C4-2B (cell line): ENCODE measurements around the gene AQP6.

Experiments used
- ZFX ChIP-seq: fragments of 450-650 bp; IDR thresholded peaks from 2 replicates; pipeline ENCODE4 v1.6.1; 2017
- TF ChIP-seq, protein P1 (sequence below): fragments of 450-650 bp; conservative IDR thresholded peaks from 2 replicates; pipeline ENCODE4 v1.5.1; 2017; ENCODE audit warnings: mild to moderate bottlenecking

DNA sequence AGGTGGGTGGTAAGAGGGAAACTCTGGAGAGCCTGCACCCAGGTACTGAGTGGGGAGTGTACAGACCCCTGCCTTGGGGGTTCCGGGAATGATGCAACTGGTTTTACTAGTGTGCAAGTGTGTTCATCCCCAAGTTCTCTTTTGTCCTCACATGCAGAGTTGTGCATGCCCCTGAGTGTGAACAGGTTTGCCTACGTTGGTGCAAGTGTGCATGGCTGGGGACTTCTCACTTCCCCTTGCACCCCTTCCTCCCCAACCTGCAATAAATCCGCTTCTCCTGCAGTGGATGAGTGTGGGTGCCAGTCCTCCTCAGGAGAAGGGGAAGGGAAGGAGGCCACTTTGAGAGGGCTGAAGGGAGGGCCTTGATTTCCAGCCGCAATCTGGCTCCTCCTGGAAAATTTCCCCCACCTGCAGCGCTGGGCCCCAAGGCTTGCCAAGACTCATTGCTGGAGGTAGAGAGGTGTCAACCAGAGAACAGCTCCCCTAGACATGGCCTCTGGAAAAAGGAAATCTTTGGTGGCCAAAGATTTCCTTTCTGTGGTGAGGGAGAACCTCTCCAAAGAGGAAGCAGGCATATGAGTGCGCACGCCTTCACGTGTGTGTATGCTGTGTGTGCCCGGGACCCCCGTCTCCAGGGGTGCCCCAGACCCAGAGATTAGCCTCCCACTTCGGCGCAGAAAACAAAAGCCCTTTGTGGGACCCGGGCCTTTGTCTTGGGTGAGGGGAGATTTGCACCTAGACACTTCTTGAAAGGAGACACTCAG, 16.7 kb upstream of the AQP6 start:
- TF ChIP-seq, protein P1, sequence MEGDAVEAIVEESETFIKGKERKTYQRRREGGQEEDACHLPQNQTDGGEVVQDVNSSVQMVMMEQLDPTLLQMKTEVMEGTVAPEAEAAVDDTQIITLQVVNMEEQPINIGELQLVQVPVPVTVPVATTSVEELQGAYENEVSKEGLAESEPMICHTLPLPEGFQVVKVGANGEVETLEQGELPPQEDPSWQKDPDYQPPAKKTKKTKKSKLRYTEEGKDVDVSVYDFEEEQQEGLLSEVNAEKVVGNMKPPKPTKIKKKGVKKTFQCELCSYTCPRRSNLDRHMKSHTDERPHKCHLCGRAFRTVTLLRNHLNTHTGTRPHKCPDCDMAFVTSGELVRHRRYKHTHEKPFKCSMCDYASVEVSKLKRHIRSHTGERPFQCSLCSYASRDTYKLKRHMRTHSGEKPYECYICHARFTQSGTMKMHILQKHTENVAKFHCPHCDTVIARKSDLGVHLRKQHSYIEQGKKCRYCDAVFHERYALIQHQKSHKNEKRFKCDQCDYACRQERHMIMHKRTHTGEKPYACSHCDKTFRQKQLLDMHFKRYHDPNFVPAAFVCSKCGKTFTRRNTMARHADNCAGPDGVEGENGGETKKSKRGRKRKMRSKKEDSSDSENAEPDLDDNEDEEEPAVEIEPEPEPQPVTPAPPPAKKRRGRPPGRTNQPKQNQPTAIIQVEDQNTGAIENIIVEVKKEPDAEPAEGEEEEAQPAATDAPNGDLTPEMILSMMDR: no peak
- no peak for TF ChIP-seq ZFX
